Superior temporal gyrus (tissue), 1 donor: ENCODE results near the gene EXOC5.

Experiments
- DNase-seq: peaks from one replicate; pipeline ENCODE4 v3.0.0-alpha.2; 2016; ENCODE audit errors: extremely low spot score

EXOC5 gene

GRCh38 chr14:57161583-57162234 lies 107.0 kb downstream of the EXOC5 start:
- no peak for DNase-seq

- DNase-seq: no peak
These were observed 108.4 kb downstream of the EXOC5 start for GRCh38 chr14:57160333-57160732.

DNA sequence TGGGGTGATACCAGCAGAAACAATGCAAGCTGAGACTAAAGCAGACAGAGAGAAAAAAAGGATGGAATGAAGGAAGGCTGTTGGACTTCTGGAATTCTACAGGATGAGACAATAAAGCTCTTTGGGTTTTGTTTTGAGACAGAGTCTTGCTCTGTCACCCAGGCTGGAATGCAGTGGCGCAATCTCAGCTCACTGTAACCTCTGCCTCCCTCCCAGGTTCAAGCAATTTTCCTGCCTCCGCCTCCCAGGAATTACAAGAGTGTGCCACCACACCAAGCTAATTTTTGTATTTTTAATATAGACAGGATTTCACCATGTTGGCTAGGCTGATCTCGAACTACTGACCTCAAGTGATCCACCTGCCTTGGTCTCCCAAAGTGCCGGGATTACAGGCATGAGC lies 115.4 kb downstream of the EXOC5 start:
- DNase-seq: no peak
